Thymus (tissue), 11 donors: ENCODE data around the gene IREB2. TPM values are rescaled to one million over a fixed set of nuclear protein-coding genes. Genes with fewer than 3 reads are reported as not detected.
"Not testable (repeated sequence)": the region's sequence is repeated elsewhere in the genome, so short reads cannot be mapped to it uniquely, and the experiment has no call there.

Source experiments
- DNase-seq, 9 donors: peaks; one replicate each; pipeline ENCODE4 v3.0.0-alpha.2; 2013; ENCODE audit warnings: low spot score in 9 of 9, low read depth in 6 of 9, missing footprints in 1 of 9
- H3K27ac ChIP-seq, 2 donors: one replicate each; pipeline ENCODE4 v1.5.1; 2013; ENCODE audit warnings: control low read depth in 1 of 2, low read depth in 1 of 2, low read length in 1 of 2, mild to moderate bottlenecking in 1 of 2, moderate library complexity in 1 of 2
- H3K27me3 ChIP-seq, 2 donors: one replicate each; pipeline ENCODE4 v1.5.1; 2013; ENCODE audit warnings: low read length in 1 of 2; ENCODE audit not compliant: control insufficient read depth in 2 of 2, insufficient read depth in 1 of 2
- H3K36me3 ChIP-seq, 2 donors: one replicate each; pipeline ENCODE4 v1.5.1; 2013; ENCODE audit warnings: low read length in 1 of 2, mild to moderate bottlenecking in 1 of 2, moderate library complexity in 1 of 2; ENCODE audit not compliant: control insufficient read depth in 2 of 2, insufficient read depth in 2 of 2
- H3K4me1 ChIP-seq, 2 donors: one replicate each; pipeline ENCODE4 v1.5.1; 2013; ENCODE audit warnings: low read length in 2 of 2; ENCODE audit not compliant: control insufficient read depth in 2 of 2, insufficient read depth in 2 of 2
- H3K4me3 ChIP-seq, 2 donors: one replicate each; pipeline ENCODE4 v1.5.1; 2013; ENCODE audit warnings: low read length in 2 of 2, control low read depth in 1 of 2, mild to moderate bottlenecking in 1 of 2
- H3K9me3 ChIP-seq, 2 donors: one replicate each; pipeline ENCODE4 v1.5.1; 2013; ENCODE audit warnings: low read length in 1 of 2, mild to moderate bottlenecking in 1 of 2; ENCODE audit not compliant: control insufficient read depth in 2 of 2, insufficient read depth in 1 of 2
- WGBS: extraction: QIAGEN DNeasy Blood & Tissue Kit; methylation state at CpG from one replicate; pipeline ENCODE4 v1.1.7; 2013; 5-methylcytosine and 5-hydroxymethylcytosine counted together
- polyA plus RNA-seq: library from polyadenylated mRNA; stranded (reverse); fragments of 200-250 nt; gene quantifications from one replicate; pipeline ENCODE4 v1.2.3, GENCODE V29; 2013
- total RNA-seq: library from RNA; stranded (reverse); fragments of 120-200 nt; gene quantifications from one replicate; pipeline ENCODE4 v1.2.4, GENCODE V29; 2013
- donor health status: healthy.

IREB2 gene
- total and polyA plus RNA-seq, 2 donors, result 20.5 to 20.6 TPM

DNA sequence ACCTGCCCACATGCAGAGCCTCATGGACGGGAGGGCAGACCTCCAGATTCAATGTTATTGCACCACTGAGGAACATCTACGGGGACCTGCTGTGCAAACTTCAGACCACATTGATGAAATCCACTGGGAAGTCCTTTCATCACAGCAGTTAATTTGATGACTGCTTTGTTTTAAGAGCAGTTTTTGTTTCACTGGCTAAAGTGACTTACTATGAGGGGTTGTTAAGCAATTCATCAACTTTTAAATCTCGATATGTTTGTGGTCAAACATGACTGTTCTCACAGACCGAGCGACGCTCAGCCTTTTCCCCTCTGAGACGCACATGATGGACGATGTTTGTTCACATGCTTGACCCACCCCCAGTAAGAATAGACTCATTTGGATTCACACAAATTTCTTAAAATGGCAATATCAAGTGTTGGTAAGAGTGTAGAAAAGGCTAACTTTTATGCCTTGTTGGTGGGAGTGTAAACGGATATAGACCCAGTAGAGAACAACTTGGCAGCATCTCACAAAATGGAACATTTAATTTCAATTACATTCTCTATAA, 35.9 kb upstream of the IREB2 start:
- H3K36me3 ChIP-seq, result no peaks in the 10 kb centered on the region
- H3K27me3 ChIP-seq, result peaks cover 0 to 13% of the 10 kb centered on the region in 2 donors
- WGBS, result 86% methylated on average over 9 of the region's 9 CpGs
- H3K4me1 ChIP-seq, result no peaks in the 10 kb centered on the region
- H3K9me3 ChIP-seq, result peaks cover 0 to 7% of the 10 kb centered on the region in 2 donors
- H3K4me3 ChIP-seq, result no peak overlapping the region
- H3K27ac ChIP-seq, result no peak overlapping the region
- DNase-seq, result no peak

DNA sequence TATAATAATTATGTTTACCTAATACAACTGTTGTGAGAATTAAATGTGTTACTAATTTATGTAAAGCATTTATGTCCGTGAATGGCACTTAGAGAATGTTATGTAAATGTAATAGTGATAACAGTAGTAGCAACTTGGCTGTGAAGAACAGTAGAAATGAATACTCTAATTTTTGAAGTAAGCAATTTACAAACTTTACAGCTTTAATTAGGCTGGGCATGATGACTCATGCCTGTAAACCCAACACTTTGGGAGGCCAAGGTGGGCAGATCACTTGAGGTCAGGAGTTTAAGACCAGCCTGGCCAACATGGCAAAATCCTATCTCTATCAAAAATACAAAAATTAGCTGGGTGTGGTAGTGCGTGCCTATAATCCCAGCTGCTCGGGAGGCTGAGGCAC, 33.9 kb upstream of the IREB2 start:
- DNase-seq, result no peak
- Histone ChIP-seq H3K9me3 (peaks cover 0 to 7% of the 10 kb centered on the region in 2 donors), H3K27me3 (peaks cover 0 to 13% of the 10 kb centered on the region in 2 donors), H3K4me1 (no peaks in the 10 kb centered on the region), H3K36me3 (no peaks in the 10 kb centered on the region), H3K4me3 (no peak overlapping the region), H3K27ac (no peak overlapping the region)
- 96% methylated on average over 3 of the region's 3 CpGs for WGBS

DNA sequence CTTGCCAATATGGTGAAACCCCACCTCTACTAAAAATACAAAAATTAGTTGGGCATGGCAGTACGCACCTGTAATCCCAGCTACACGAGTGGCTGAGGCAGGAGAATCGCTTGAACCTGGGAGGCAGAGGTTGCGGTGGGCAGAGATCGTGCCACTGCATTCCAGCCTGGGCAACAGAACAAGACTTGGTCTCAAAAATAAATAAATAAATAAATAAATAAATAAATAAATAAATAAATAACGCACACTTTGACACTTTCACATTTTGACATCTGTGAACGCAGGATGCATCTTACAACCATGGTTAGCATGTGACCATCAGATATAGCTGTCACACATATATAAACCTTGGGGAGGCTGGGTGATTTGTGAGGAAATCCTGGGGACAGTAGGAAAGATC, 33.2 kb upstream of the IREB2 start:
- not testable (repeated sequence) for H3K4me3 ChIP-seq, H3K9me3 ChIP-seq
- 97% methylated on average over 7 of the region's 7 CpGs for WGBS

DNA sequence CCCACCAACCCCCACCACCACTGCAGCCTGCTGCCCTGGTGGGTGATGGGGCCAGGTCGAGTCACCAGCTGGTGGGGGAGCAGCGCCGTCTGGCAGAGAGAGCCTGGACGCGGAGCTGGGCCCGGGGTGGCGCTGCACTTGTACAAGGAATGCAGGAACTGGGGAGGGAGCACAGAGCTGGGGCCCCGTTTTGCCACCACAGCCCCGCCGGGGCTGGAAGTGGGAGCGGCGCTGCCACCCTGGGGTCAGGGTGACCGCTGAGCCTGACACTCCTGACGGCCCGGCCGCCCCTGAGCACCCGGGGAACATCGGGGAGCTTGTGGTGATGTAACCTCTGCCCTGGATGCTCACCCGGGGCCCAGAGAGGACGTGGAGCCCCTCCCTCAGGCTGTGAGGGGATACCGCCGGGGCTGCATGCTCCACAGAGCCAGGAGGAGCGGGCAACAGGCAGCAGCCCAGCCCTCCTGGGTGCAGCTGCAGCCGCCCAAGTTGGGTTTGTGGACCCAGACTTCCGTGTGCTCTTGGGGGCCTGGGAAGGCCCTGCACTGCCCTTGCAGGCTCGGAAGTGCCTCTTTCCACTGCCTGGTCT, 32.6 kb upstream of the IREB2 start:
- Histone ChIP-seq H3K9me3 (peaks cover 0 to 7% of the 10 kb centered on the region in 2 donors), H3K4me3 (no peak overlapping the region), H3K27ac (no peak overlapping the region), H3K4me1 (no peaks in the 10 kb centered on the region), H3K27me3 (peaks cover 0 to 13% of the 10 kb centered on the region in 2 donors), H3K36me3 (no peaks in the 10 kb centered on the region)
- DNase-seq, result no peak
- 78% methylated on average over 26 of the region's 26 CpGs for whole genome bisulfite sequencing

More for the DNA sequence above, 33.2 kb upstream of the IREB2 start:
- not testable (repeated sequence) for H3K36me3 ChIP-seq, H3K27ac ChIP-seq, H3K4me1 ChIP-seq, DNase-seq
- peaks cover 0 to 13% of the 10 kb centered on the region in 2 donors for H3K27me3 ChIP-seq

DNA sequence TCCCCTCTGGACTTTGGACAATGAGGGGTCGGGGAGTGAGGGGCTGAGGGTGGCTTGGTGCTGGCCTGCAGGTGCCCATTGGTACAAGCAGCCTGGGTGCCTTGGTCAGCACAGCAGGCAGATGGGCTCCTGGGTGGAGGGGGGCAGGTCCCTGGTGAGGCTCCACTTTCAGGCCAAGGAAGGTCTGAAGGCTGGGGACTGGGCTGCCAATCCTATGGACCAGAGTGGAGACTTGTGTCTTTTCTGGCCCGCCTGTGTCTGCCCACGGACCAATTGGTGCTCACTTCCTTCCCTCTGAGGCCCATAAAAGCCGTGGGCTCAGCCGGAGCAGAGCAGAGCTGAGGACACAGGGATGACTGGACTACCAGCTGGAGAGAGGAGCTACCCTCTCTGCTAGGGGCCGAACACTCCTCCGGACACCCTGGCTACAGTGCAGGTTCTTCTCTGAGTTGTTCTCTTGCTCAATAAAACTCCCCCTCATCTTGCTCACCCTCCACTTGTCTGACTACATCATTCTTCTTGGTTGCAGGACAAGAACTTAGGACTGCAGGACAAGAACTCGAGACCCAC, 31.9 kb upstream of the IREB2 start:
- no peak overlapping the region for H3K27ac ChIP-seq
- no peaks in the 10 kb centered on the region for H3K4me1 ChIP-seq
- peaks cover 0 to 7% of the 10 kb centered on the region in 2 donors for H3K9me3 ChIP-seq
- H3K4me3 ChIP-seq, result no peak overlapping the region
- WGBS, result 89% methylated on average over 8 of the region's 8 CpGs
- DNase-seq, result no peak
- no peaks in the 10 kb centered on the region for H3K36me3 ChIP-seq
- peaks cover 0 to 13% of the 10 kb centered on the region in 2 donors for H3K27me3 ChIP-seq

DNA sequence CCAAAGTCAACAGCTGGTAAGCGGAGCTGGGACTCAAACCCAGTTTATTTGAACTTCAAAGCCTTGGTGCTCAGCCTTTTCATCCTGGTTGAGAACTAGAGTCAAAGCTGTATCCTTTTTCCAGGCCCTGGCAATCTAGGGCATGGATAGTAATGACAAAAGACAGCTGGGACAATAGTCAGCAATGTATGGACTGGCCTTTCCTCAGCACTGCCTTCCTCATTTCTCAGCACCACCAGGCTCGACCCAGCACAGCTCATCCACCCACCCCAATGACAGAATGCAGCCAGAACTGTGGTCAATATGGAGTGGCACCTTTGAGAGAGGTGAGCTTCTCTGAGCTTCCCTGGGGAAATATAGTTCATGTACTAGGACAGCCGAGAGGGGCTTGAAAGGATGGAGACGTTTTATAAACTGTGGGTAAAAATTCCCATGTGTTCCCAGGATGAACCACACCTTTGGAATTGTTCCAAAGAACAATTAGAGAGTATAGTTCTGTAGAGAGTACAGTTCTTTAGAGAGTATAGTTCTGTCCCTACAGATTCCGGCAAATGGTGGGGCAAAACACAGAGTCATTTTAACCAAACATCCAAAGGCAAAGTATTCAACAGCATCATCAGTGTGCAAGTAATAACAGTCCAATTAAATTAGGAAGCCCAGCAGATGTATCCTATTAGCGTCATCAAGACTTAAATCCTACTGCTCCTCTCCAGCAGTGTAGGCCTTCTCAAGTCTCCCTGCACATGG, 30.2 kb upstream of the IREB2 start:
- DNase-seq, result no peak
- no peaks in the 10 kb centered on the region for H3K4me1 ChIP-seq
- H3K4me3 ChIP-seq, result no peak overlapping the region
- H3K36me3 ChIP-seq, result no peaks in the 10 kb centered on the region
- peaks cover 0 to 7% of the 10 kb centered on the region in 2 donors for H3K9me3 ChIP-seq
- WGBS, result 90% methylated on average over 6 of the region's 6 CpGs
- H3K27ac ChIP-seq, result no peak overlapping the region
- H3K27me3 ChIP-seq, result peaks cover 0 to 13% of the 10 kb centered on the region in 2 donors

DNA sequence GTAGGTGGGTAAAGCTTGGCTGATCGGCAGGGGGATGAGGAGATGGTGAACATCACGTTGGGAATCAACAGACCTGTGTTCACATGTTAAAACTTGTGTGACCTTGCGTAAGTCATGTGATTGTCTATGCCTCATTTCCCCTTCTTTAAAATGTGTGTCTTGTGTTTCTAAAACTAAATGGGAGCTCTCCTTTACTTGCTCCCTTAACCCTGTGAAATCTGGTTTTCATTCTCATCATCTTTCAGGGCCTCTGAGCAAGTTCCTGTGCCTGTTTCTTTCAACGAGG, 29.7 kb upstream of the IREB2 start:
- Histone ChIP-seq H3K4me3 (no peak overlapping the region), H3K9me3 (peaks cover 0 to 7% of the 10 kb centered on the region in 2 donors), H3K27ac (no peak overlapping the region), H3K27me3 (peaks cover 0 to 13% of the 10 kb centered on the region in 2 donors), H3K36me3 (no peaks in the 10 kb centered on the region), H3K4me1 (no peaks in the 10 kb centered on the region)
- no peak for DNase-seq
- WGBS, result 82% methylated on average over 4 of the region's 4 CpGs

DNA sequence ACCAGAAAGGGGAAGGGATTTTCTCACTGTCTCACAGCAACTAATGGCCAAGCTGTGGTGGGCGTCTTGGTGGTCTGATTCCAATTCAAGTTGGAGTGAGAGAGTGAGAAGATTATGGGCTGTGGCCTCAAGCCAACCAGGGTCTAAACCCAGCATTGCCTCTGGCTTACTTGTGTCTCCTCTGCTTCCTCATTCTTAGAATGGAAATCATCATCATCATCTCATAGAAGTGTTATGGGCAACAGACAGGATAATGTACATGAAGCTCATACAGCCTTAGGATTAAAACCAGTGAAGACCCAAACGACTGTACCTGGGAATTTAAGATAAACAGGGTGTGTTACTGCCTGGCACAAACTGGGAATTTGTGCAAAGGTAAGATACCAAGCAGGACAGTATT, 29.1 kb upstream of the IREB2 start:
- 86% methylated on average over 2 of the region's 2 CpGs for WGBS
- DNase-seq, result no peak
- Histone ChIP-seq H3K4me1 (no peaks in the 10 kb centered on the region), H3K36me3 (no peaks in the 10 kb centered on the region), H3K4me3 (no peak overlapping the region), H3K9me3 (peaks cover 0 to 7% of the 10 kb centered on the region in 2 donors), H3K27ac (no peak overlapping the region), H3K27me3 (peaks cover 0 to 13% of the 10 kb centered on the region in 2 donors)

DNA sequence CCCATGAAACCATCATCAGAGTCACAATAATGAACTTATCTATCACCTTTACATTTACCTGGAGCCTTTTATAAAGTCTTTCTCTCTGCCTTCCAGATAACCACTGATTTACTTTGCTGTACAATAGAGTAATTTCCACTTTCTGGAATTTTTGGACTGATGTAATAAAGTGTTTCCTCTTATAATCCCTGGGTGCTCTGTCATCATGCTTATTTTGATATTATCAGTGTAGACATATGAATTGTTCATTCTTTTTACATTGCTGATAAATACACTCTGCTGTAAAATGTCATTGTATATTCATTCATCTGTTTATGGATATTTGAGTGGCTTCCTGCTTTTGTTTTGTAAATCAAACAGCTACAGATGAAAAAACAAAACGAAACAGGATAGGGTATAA, 27.0 kb upstream of the IREB2 start:
- Histone ChIP-seq H3K4me3 (no peak overlapping the region), H3K36me3 (no peaks in the 10 kb centered on the region), H3K27ac (no peak overlapping the region), H3K9me3 (peaks cover 0 to under 1% of the 10 kb centered on the region in 2 donors), H3K4me1 (no peaks in the 10 kb centered on the region), H3K27me3 (peaks cover 0 to 2% of the 10 kb centered on the region in 2 donors)
- whole genome bisulfite sequencing, result 82% methylated on average over 1 of the region's 1 CpG
- no peak for DNase-seq
